Endodermal cell (in vitro differentiated cells): ENCODE results near the gene MARCOL. TPM values are rescaled to one million over a fixed set of nuclear protein-coding genes. Genes with fewer than 3 reads are reported as not detected.

ENCODE experiments used
- DNase-seq: peaks from one replicate; pipeline ENCODE4 v3.0.0-alpha.2; 2017
- H3K27ac ChIP-seq: 2 replicates; pipeline ENCODE4 v1.5.1; 2013; ENCODE audit warnings: mild to moderate bottlenecking, low read depth, low read length, moderate library complexity
- H3K27me3 ChIP-seq: 2 replicates; pipeline ENCODE4 v1.6.1; 2013; ENCODE audit warnings: mild to moderate bottlenecking, low read length, moderate library complexity; ENCODE audit not compliant: insufficient read depth, control insufficient read depth, poor library complexity, severe bottlenecking
- H3K36me3 ChIP-seq: 2 replicates; pipeline ENCODE4 v1.7.0; 2013; ENCODE audit warnings: mild to moderate bottlenecking, low read length, moderate library complexity; ENCODE audit not compliant: control insufficient read depth, insufficient read depth
- H3K4me1 ChIP-seq: one replicate; pipeline ENCODE4 v1.7.0; 2013; ENCODE audit warnings: low read length; ENCODE audit not compliant: control insufficient read depth, insufficient read depth
- H3K4me3 ChIP-seq: 2 replicates; pipeline ENCODE4 v1.5.1; 2013; ENCODE audit warnings: mild to moderate bottlenecking, low read length, moderate library complexity
- H3K9ac ChIP-seq: 2 replicates; pipeline ENCODE4 v1.6.1; 2013; ENCODE audit warnings: mild to moderate bottlenecking, low read length, moderate library complexity; ENCODE audit not compliant: poor library complexity, severe bottlenecking; ENCODE audit errors: extremely low read depth
- H3K9me3 ChIP-seq: 2 replicates; pipeline ENCODE4 v1.6.1; 2013; ENCODE audit warnings: mild to moderate bottlenecking, low read length, moderate library complexity; ENCODE audit not compliant: control insufficient read depth
- H3K27ac Mint-ChIP-seq: 2 replicates; pipeline ENCODE4 v1.8.0; 2020; ENCODE audit warnings: mixed read lengths
- H3K27me3 Mint-ChIP-seq: 2 replicates; pipeline ENCODE4 v1.8.0; 2021; ENCODE audit warnings: mild to moderate bottlenecking, mixed read lengths; ENCODE audit not compliant: insufficient read depth
- H3K36me3 Mint-ChIP-seq: 2 replicates; pipeline ENCODE4 v1.8.0; 2020; ENCODE audit warnings: low read depth, mixed read lengths
- H3K4me1 Mint-ChIP-seq: 2 replicates; pipeline ENCODE4 v1.8.0; 2020; ENCODE audit warnings: mixed read lengths
- H3K4me3 Mint-ChIP-seq: 2 replicates; pipeline ENCODE4 v1.8.0; 2020; ENCODE audit warnings: mild to moderate bottlenecking, moderate library complexity, mixed read lengths
- H3K9me3 Mint-ChIP-seq: 2 replicates; pipeline ENCODE4 v1.8.0; 2020; ENCODE audit warnings: mild to moderate bottlenecking, mixed read lengths
- WGBS, 2 experiments: methylation state at CpG; one replicate each; pipeline versions ENCODE4 v1.1.5 to v1.1.7; 2013; ENCODE audit warnings: missing lambda C conversion rate in 2 of 2, mixed read lengths in 1 of 2; ENCODE audit not compliant: insufficient coverage in 1 of 2, insufficient read length in 1 of 2; 5-methylcytosine and 5-hydroxymethylcytosine counted together
- total RNA-seq, 2 donors: library from RNA; stranded (reverse); fragmentation: NEBNext Ultra II Directional in 1 of 2; extraction: Animal tissue kit (Norgen Biotek cat#: 25700) in 1 of 2; gene quantifications; 2 replicates in 1 of 2; 3 replicates in 1 of 2; pipeline ENCODE4 v1.2.1, GENCODE V29; 2021
- TF ChIP-seq, protein P1 (sequence below): fragments of 200-600 bp; sonication (generic); conservative IDR thresholded peaks from 2 replicates; pipeline ENCODE4 v1.5.0; 2021; ENCODE audit warnings: antibody characterized with exemption, mild to moderate bottlenecking

Gene MARCOL
- total RNA-seq, 2 donors from 2014 or later = not detected

- H3K4me1 ChIP-seq = peaks cover 3% of the 10 kb centered on the region
- H3K4me3 ChIP-seq = no peak overlapping the region
- DNase-seq = no peak
- no peaks in the 10 kb centered on the region for H3K9me3 ChIP-seq
- Mint-ChIP-seq H3K27me3 (peaks cover 18% of the 10 kb centered on the region), H3K4me3 (no peak overlapping the region), H3K36me3 (no peaks in the 10 kb centered on the region), H3K27ac (no peak overlapping the region), H3K9me3 (no peaks in the 10 kb centered on the region), H3K4me1 (peaks cover 10% of the 10 kb centered on the region)
- no peaks in the 10 kb centered on the region for H3K27me3 ChIP-seq
- WGBS, 2 experiments = 91% methylated on average over 1 of the region's 1 CpG; no CpG with 5 or more reads in 1 of the 2 experiments
- H3K9ac ChIP-seq = no peak overlapping the region
- TF ChIP-seq, protein P1, sequence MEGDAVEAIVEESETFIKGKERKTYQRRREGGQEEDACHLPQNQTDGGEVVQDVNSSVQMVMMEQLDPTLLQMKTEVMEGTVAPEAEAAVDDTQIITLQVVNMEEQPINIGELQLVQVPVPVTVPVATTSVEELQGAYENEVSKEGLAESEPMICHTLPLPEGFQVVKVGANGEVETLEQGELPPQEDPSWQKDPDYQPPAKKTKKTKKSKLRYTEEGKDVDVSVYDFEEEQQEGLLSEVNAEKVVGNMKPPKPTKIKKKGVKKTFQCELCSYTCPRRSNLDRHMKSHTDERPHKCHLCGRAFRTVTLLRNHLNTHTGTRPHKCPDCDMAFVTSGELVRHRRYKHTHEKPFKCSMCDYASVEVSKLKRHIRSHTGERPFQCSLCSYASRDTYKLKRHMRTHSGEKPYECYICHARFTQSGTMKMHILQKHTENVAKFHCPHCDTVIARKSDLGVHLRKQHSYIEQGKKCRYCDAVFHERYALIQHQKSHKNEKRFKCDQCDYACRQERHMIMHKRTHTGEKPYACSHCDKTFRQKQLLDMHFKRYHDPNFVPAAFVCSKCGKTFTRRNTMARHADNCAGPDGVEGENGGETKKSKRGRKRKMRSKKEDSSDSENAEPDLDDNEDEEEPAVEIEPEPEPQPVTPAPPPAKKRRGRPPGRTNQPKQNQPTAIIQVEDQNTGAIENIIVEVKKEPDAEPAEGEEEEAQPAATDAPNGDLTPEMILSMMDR = no peak
- H3K36me3 ChIP-seq = no peaks in the 10 kb centered on the region
- H3K27ac ChIP-seq = no peak overlapping the region
Measured at GRCh38 chr5:148205865-148206264, 32.5 kb upstream of the MARCOL start.

DNA sequence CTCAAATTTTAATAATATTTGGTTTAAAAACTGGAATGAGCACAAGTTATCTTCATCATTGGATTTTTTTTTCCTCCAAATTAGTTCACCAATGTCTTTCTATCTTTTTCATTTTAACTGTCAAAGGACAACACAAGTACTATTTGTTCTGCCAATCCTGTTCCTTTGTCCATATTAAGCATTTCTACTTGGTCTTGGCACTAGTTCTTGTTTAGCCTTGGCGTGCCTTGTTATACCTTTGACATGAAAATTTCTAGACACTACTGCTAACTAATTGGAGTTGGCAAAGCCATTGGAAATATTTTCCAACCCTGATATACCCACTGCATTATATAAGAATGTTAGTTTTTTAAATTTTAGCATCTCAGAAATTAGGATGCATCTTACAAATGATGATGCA, 31.7 kb upstream of the MARCOL start:
- H3K27me3 Mint-ChIP-seq = peaks cover 25% of the 10 kb centered on the region
- Histone ChIP-seq H3K4me1 (peaks cover 3% of the 10 kb centered on the region), H3K27ac (no peak overlapping the region), H3K36me3 (no peaks in the 10 kb centered on the region), H3K9ac (no peak overlapping the region), H3K4me3 (no peak overlapping the region), H3K27me3 (peaks cover 7% of the 10 kb centered on the region), H3K9me3 (no peaks in the 10 kb centered on the region)
- H3K4me3 Mint-ChIP-seq = no peak overlapping the region
- H3K27ac Mint-ChIP-seq = no peak overlapping the region
- H3K9me3 Mint-ChIP-seq = no peaks in the 10 kb centered on the region
- WGBS, 2 experiments = 100% methylated on average over 1 of the region's 1 CpG; no CpG with 5 or more reads in 1 of the 2 experiments
- H3K4me1 Mint-ChIP-seq = peaks cover 10% of the 10 kb centered on the region
- TF ChIP-seq, protein P1 = no peak
- no peak for DNase-seq
- no peaks in the 10 kb centered on the region for H3K36me3 Mint-ChIP-seq

DNA sequence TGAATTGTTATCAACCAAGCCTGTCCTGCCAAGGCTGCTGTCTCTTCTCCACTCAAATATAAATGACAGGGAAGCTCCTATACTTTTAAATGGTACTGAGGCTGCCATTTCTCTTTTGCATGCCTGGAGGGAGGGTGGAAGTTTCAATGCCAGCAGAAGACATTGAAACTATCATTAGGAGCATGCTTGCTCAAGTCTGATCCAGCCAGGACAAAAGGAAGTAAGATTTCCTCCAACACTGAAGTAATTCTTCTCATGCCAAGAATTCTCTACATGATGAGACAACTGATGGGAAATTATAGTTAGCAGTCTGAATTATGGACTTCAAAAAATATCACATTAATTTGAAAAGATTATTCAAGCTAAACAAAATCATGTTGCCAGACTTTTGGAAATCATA, 30.1 kb upstream of the MARCOL start:
- peaks cover 25% of the 10 kb centered on the region for H3K27me3 Mint-ChIP-seq
- Histone ChIP-seq H3K4me3 (no peak overlapping the region), H3K9ac (no peak overlapping the region), H3K36me3 (no peaks in the 10 kb centered on the region), H3K27me3 (peaks cover 7% of the 10 kb centered on the region), H3K9me3 (no peaks in the 10 kb centered on the region), H3K27ac (no peak overlapping the region), H3K4me1 (peaks cover 3% of the 10 kb centered on the region)
- TF ChIP-seq, protein P1 = no peak
- H3K36me3 Mint-ChIP-seq = no peaks in the 10 kb centered on the region
- H3K9me3 Mint-ChIP-seq = no peaks in the 10 kb centered on the region
- H3K27ac Mint-ChIP-seq = no peak overlapping the region
- H3K4me1 Mint-ChIP-seq = peaks cover 10% of the 10 kb centered on the region
- DNase-seq = no peak
- no peak overlapping the region for H3K4me3 Mint-ChIP-seq
